CD4-positive, alpha-beta T cell treated with Interleukin-17A for 4 hours (primary cell): ENCODE data around the gene LRWD1.
"Not testable (repeated sequence)": the region's sequence is repeated elsewhere in the genome, so short reads cannot be mapped to it uniquely, and the experiment has no call there.

Experiments used
- DNase-seq: peaks from one replicate; pipeline ENCODE4 v3.0.0-alpha.2; 2020; ENCODE audit warnings: mixed read lengths

Gene LRWD1

DNA sequence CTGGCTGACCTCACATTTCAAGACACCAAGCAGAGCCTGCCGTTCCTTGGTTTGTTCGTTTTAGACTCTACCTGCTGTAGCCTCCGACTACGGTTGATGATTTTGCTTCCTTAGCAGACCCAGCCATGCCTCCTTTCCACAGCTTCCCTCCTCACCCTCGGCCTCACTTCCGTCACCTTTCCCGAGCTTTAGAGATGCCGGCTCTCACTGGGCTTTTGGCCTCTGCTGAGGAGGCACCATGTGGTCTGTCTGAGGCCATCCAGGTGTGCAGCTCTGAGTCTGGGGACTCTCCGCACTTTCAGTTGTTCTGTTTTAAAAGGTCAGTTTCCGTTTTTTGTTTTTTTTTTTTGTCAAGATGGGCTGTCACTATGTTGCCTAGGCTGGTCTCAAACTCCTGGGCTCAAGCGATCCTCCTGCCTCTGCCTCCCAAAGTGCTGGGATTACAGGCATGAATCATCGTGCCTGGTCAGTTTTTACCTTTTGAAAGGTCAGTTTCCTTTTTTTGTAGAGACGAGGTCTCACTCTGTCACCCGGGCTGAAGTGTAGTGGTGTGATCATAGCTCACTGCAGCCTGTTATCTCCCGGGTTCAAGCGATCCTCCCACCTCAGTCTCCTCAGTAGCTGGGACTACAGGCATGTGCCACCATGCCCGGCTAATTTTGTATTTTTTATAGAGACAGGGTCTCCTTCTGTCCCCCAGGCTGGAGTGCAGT lies 19.7 kb upstream of the LRWD1 start:
- DNase-seq, result no peak

DNA sequence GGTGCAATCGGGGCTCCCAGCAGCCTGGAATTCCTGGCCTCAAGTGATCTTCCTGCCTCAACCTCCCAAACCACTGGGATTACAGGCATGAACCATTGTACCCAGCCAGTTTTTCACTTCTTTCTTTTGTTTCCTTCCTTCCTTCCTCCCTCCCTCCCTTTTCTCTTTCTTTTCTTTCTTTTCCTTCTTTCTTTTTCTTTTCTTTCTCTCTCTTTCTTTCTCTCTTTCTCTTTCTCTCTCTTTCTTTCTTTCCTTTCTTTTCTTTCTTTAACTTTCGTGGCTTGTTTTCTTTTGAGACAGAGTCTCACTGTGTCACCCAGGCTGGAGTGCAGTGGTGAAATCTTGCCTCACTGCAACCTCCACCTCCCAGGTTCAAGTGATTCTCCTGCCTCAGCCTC lies 19.1 kb upstream of the LRWD1 start:
- no peak for DNase-seq

DNA sequence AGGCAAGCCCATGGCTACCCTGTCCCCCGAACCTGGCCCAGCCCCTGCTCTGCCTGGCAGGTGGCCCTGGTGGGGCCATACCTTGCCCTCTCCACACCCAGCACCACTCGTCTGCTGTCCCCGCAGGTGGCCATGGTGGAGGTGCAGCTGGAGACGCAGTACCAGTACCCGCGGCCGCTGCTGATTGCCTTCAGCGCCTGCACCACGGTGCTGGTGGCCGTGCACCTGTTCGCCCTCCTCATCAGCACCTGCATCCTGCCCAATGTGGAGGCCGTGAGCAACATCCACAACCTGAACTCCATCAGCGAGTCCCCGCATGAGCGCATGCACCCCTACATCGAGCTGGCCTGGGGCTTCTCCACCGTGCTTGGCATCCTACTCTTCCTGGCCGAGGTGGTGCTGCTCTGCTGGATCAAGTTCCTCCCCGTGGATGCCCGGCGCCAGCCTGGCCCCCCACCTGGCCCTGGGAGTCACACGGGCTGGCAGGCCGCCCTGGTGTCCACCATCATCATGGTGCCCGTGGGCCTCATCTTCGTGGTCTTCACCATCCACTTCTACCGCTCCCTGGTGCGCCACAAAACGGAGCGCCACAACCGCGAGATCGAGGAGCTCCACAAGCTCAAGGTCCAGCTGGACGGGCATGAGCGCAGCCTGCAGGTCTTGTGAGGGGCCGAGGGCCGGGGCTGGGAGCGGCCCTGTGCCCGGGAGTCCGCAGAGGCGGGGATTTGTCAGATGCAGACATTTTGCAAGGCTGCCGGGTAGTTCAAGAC lies 18.2 kb upstream of the LRWD1 start:
- DNase-seq, result no peak

DNA sequence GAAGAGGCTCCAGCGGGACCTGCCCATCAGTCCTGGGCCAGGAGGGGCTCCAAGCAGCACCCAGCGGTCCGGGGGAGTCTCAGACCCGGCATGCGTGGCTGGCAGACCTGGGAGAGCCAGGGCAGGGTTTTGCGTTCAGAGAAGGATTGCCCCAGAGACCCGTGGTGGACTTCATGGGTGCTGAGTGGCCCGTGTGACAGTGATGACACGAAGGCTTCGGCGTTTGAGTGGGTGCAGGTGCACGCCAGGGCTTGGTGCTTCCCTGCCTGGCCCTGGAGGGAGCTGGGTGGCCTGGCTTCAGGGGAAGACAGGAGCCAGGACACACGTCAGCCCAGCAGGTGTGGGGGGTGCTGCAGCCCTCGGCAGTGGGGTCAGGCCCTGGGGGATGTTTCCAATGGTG lies 17.5 kb upstream of the LRWD1 start:
- no peak for DNase-seq

DNA sequence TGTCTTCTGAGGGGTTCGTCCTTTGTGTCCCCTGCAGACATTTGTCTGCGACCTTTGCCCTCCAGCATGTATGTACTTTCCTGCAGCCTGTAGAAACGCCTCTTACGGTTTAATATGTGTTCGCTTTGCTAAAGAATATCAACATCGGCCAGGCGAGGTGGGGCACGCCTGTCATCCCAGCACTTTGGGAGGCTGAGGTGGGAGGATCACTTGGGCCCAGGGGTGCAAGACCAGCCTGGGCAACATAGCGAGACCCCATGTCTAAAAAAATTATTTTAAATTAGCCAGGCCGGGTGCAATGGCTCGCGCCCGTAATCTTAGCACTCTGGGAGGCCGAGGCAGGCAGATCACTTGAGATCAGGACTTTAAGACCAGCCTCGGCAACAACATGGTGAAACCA lies 15.6 kb upstream of the LRWD1 start:
- no peak for DNase-seq

DNA sequence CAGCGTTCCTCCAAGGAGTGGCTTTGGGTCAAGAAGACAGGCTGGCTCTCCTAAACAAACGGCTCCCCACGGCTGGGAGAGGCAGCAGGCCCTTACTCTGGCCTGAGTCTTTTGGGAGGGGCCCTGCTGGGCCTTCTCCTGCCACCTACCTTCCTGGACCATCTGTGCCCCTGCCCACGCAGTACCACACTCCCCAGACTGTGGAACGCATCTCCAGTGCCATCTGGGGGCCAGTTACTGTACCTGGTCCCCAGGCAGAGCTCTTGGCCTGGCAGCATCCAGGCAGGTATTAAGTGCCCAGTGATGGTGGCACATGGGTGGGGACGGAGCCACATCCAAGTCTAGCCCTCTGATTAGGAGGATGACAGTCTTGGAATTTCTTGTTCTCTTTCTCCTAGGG lies 14.5 kb upstream of the LRWD1 start:
- DNase-seq, result peak; percentile 74

DNA sequence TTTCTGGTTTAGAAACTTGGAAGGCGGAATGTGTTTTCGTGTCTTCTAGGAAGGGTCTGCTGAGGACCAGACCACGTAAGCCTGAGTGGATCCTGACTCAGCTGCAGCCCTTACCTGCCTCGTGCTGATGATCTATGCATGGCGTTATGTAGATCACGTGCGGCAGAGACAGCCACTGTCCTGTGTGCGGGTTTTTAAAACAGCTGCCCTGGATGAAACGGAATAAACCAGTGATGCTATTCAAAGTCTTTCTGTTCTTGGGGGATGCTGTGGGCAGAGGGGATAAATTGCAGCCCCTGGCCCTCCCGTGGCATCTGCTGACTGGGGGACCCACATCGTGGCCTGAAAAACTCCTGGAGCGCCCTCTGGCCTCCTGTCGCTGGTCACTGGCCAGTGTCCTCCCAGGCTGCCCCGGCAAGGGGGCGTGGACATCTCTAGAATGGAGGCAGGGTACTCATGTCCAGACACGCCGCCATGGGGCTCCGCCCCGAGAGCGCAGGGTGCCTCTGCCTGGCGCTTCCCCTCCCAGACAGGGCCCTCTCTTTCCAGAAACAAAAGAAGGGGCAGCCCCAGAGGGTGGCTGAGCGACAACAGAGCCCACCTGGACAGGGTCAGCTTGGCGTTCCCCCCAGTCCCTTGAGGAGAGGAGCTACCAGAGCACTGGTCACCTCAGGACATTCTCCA lies 13.3 kb upstream of the LRWD1 start:
- no peak for DNase-seq

DNA sequence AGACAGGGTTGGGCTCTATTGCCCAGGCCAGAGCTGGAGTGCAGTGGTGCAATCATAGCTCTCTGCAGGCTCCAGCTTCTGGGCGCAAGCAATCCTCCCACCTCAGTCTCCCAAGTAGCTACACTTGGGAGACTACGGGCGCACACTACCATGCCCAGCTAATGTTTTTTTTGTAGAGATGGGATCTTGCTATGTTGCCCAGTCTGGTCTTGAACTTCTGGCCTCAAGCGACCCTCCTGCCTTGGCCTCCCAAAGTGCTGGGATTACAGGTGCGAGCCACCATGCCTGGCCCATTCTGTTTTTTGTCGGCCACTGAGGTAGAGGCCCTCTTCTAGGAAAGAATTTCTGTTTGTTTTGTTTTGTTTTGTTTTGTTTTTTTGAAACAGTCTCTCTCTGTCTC lies 12.3 kb upstream of the LRWD1 start:
- no peak for DNase-seq

DNA sequence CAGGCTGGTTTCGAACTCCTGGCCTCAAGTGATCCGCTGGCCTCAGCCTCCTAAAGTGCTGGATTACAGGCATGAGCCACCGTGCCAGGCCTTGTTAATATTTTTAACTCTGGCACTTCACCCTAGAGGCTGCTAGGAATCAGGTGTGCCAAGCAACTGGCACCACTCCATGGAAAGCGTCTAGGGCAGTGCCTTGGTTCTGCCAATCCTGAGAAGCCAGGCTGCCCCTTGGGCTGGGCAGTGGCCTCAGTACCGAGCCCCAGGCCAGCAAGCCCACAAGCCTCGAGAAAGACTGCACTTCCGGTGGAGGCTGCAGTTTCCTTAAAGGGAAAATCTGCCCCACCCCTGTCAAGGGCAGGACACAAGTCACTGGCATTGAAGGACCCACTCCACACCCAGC lies 11.5 kb upstream of the LRWD1 start:
- DNase-seq, result no peak

DNA sequence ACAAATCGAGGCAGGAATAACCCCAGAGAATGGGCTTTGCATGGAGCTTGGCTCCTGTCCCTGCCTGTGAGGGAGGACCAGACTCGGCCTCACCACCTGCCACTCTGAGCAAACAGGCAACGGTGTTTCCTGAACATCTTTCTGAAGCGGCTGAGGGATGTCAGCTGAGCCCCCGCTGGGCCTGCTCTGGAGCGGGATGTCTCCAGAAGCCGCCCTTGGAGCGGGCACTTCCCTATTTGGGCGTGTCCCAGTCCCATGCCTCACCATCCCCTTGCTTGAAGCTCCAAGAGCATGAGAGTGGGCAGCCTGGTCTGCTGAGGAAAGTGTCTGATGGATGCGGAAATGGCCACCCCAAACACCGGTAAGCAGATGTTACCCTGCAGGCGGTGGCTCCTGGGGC lies 10.3 kb upstream of the LRWD1 start:
- DNase-seq, result no peak

DNA sequence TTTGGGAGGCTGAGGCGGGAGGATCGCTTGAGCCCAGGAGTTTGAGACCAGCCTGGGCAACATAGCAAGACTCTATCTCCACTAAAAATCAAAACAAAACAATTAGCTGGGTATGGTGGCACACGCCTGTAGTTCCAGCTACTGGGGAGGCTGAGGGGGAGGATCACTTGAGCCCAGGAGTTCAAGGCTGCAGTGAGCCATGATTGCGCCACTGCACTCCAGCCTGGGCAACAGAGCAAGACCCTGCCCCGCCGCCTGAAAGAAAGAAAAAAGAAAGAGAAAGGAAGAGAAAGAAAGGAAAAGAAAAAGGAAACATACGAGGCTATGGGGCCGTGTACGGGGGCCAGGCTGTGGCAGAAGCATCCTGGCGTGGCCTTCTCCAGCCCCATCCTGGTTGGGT lies 9.9 kb upstream of the LRWD1 start:
- not testable (repeated sequence) for DNase-seq

DNA sequence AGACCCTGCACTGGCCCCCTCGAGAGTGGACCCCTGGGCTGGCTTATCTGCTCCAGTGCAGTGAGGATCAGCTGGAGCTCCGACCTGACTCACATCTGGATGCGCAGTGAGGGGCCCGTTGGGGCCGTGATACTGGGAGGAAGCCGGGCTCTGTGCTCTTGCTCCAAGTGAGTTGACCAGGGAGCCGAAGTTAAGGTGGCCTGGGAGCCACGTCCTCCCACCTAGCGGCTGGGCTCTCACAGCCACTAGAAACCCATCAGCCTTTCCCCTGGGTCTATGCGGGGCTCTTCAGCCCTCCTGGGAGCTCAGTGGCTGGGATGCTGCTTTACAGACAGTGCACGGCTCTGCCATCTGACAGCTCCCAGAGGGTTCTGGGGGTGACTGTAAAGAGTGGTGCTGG lies 9.2 kb upstream of the LRWD1 start:
- DNase-seq, result no peak

DNA sequence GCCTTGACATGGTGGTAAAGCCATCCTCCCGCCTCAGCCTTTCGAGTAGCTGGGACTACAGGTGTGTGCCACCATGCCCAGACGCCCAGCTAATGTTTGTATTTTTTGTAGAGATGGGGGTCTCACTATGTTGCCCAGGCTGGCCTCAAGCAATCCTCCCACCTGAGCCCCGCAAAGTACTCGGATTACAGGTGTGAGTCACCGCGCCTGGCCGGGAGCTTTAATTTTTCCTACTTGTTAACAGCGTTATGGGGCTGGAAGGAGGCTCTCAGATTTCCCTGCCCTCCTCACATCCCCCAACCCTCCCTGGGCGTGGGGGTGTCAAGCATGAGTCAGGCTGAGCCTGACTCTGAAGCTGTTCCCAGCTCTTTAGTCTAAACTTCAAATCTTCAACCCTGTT lies 8.5 kb upstream of the LRWD1 start:
- DNase-seq, result no peak

DNA sequence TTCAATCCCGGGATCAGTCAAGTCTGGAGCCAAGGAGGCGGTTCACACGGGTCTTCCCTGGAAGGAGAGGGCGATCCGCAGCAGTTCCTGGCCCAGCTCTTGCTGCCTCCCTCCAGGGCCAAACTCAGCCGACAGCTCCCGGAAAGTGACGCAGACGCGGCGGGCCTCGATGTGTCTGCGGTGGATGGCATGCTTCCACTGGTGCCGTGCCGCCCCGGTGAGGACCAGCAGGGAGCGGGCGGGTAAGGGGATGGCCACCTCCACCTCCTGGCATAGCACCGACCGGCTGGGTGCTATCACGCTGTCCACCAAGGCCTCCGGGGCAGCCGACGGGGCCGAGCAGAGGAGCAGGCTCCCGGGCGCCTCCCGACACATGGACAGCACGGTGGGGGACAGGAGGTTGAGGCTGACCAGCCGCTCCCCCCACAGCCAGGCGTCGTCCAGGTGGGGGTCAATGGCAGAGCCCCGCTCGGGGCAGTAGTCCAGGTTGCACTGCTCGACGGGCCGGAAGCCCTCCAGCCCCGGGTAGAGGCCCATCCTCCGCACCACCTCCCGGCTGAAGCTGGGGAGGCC lies 7.3 kb upstream of the LRWD1 start:
- no peak for DNase-seq

DNA sequence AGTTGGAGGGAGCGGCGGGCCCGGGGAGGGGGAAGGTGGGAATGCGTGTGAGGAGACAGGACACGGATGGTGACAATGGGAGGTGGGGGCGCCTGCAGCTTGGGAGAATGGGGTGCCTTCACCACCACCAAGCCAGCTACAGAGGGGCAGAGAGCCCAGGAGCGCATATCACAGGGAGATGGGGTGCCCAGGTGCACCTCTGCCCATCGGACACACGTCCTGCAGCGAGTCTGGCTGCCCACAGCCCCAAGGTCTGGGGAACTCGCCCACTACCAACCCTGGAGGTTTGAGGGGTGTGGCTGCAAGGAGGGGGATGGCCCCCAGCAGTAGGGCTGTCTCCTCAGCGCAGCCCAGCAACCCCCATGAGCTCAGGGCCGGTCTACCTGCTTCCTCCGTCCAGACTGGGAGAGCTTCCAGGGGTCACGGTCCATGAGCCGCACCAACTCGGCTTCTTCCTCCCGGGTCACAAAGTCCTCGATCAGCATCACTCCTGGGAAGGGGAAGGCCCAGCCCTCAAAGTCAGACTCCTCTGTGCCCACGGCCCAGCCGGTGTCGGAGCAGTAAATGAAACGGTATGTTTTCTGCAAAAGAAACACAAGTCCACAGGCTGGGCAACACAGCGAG lies 5.5 kb upstream of the LRWD1 start:
- no peak for DNase-seq

DNA sequence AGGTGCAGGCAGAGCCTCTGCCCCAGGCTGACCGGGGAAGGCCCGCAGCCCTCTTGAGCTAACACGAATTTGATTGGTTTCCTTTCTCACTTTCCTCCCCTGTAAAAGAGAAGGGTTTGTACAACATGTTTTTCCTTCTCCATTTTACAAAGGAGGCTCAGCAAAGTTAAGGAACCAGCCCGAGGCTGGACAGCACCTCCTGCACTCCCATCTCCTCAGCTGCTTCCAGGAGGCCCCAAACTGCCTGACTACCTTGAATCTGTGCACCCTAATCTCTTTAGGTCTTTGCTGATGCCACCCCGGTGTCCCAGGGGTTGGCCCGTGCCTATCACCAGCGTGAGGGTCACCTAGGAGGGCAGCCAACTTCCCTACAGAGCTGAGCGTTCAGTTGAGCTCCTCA lies 4.3 kb upstream of the LRWD1 start:
- no peak for DNase-seq

DNA sequence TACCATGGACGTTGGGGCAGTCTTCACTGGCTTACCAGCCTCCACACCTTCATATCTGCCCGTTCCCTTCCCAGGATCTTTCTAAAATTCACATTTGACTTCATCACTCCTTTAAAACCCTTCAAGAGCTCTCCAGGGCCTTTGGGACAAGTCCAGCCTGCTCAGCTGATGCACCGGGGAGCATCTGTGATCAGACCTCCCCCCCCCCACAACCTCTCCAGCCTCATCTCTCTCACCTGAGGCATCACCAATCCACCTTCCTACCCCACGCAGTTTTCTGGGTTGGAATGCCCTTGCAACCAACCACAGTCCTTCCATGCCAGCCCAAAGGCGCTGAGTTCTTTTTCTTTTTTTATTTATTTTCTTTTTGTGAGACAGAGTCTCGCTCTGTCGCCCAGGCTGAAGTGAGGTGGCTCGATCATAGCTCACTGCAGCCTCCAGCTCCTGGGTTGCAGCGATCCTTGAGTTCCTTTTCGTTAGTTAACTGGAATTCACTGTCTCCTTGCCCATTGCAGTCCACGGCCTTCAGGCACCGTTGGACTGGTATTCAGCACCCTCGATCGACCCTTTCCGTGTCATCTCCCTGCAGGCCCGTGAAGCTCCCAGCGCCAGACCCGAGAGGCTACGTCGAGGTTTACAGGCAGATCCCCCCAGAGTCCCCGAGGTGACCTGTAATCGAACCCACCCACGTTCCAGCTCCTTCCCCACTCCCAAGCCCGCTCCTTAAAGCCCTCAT lies 775 bp upstream of the LRWD1 start:
- no peak for DNase-seq

DNA sequence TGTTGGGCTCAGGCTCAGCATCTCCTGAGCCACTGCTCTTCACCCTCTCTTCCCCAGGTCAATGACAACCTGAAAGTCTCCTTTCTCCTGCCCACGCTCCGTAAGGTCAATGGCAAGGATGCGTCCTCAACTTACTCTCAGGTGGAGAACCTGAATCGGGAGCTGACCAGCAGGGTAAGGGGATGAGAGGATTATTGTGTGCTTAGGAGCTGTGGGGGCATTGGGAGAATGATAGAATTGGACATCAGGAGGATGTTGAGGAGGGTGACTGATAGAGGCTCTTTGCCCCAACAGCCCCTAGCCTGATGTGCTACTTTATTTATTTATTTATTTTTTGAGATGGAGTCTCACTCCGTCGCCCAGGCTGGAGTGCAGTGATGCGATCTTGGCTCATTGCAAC lies 1.3 kb downstream of the LRWD1 start:
- DNase-seq, result no peak

DNA sequence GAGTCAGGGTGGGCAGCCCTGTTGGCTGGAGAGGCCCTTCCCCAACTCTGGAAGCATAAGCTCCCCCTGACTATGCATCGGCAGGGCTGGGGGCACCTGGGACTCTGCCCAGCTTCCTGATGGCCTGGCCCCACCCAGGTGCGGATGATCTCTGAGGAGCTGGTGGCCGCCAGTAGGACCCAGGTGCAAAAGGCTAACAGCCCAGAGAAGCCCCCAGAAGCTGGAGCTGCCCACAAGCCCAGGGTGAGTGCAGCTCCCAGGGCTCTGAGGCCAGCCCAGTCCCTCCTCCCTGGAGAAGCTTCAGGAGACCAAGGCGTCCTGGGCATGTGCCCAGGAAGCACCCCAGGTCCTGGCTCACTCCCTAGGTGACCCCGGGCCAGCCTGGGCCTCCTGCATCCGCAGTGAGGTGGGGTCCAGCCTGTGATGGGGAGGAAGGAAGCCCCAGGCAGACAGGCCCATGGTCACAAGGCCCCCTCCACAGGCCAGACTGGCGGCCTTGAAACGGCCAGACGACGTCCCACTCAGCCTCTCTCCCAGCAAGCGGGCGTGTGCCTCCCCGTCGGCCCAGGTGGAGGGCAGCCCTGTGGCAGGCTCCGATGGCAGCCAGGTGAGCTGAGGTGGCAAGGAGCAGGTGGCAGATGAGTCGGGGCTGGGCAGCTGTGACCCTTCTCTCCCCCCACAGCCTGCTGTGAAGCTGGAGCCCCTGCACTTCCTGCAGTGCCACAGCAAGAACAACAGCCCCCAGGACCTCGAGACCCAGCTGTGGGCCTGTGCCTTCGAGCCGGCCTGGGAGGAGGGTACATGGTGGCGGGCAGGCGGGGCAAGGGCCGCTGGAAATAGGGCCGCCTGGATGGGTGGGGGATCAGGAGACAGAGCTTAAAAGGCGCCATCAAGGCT lies 3.0 kb downstream of the LRWD1 start:
- DNase-seq, result no peak

DNA sequence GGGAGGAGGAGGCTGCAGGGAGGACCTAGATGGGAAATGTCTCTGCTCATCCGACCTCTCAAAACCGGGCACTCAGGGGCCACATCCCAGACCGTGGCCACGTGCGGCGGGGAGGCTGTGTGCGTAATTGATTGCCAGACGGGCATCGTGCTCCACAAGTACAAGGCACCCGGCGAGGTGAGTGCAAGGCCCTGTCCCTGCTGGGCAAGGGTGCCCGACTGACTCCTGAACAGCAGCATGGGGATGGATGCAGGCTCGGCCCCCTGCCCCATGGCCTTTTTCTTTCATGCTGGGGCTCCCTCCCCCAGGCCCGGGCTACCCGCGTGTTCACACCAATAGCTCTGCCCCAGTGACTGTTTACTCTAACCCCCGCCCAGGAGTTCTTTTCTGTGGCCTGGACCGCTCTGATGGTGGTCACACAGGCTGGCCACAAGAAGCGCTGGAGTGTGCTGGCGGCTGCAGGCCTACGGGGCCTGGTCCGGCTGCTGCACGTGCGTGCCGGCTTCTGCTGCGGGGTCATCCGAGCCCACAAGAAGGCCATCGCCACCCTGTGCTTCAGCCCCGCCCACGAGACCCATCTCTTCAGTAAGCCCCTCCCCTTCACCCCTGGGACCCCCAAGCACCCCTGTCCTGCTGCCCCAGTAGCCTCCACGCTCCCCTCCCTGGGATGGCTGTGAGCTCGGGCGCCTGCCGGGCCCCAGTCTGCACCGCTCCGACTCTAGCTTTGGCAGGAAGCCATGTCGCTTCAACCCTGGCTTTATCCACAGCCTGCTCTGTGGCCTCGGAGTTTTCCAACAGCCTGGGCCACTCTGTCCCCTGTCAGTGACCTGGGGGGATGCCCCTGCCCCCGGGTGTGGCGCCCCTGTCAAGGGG lies 3.9 kb downstream of the LRWD1 start:
- DNase-seq, result no peak
